ENCODE results near the gene PITPNM3. TPM values are rescaled to one million over a fixed set of nuclear protein-coding genes. Genes with fewer than 3 reads are reported as not detected.
"Not testable (repeated sequence)": the region's sequence is repeated elsewhere in the genome, so short reads cannot be mapped to it uniquely, and the experiment has no call there.

Gene PITPNM3
- total RNA-seq, 1 donor from 2014 or later: 0.82 TPM

- no peak for DNase-seq (ENCODE audit: extremely low read depth, low read depth, low spot score)
Measured at GRCh38 chr17:6483507-6483906, 72.8 kb downstream of the PITPNM3 start.

- not testable (repeated sequence) for DNase-seq (ENCODE audit: extremely low read depth, low read depth, low spot score)
Measured at GRCh38 chr17:6482796-6483195, 73.6 kb downstream of the PITPNM3 start.

- DNase-seq (ENCODE audit: extremely low read depth, low read depth, low spot score): no peak
Measured at GRCh38 chr17:6482105-6482455, 74.3 kb downstream of the PITPNM3 start.

- DNase-seq (ENCODE audit: extremely low read depth, low read depth, low spot score): no peak
Measured at GRCh38 chr17:6480303-6480675, 76.1 kb downstream of the PITPNM3 start.

- DNase-seq (ENCODE audit: extremely low read depth, low read depth, low spot score): no peak
Measured at GRCh38 chr17:6479622-6480302, 76.6 kb downstream of the PITPNM3 start.

GRCh38 chr17:6478486-6478885 is 77.9 kb downstream of the PITPNM3 start:
- no peak for DNase-seq (ENCODE audit: extremely low read depth, low read depth, low spot score)

- DNase-seq (ENCODE audit: extremely low read depth, low read depth, low spot score): no peak
Measured at GRCh38 chr17:6477831-6478383, 78.4 kb downstream of the PITPNM3 start.

- DNase-seq (ENCODE audit: extremely low read depth, low read depth, low spot score): no peak
Measured at GRCh38 chr17:6476810-6477179, 79.6 kb downstream of the PITPNM3 start.

- no peak for DNase-seq (ENCODE audit: extremely low read depth, low read depth, low spot score)
Measured at GRCh38 chr17:6476076-6476809, 80.1 kb downstream of the PITPNM3 start.

- DNase-seq (ENCODE audit: extremely low read depth, low read depth, low spot score): no peak
Measured at GRCh38 chr17:6475411-6475810, 80.9 kb downstream of the PITPNM3 start.

- DNase-seq (ENCODE audit: extremely low read depth, low read depth, low spot score): no peak
Measured at GRCh38 chr17:6474906-6475305, 81.4 kb downstream of the PITPNM3 start.

GRCh38 chr17:6474376-6474775 is 82.0 kb downstream of the PITPNM3 start:
- no peak for DNase-seq (ENCODE audit: extremely low read depth, low read depth, low spot score)

- peak; percentile 33 for DNase-seq (ENCODE audit: extremely low read depth, low read depth, low spot score)
Measured at GRCh38 chr17:6473128-6473767, 83.1 kb downstream of the PITPNM3 start.

GRCh38 chr17:6472517-6472916 is 83.8 kb downstream of the PITPNM3 start:
- DNase-seq (ENCODE audit: extremely low read depth, low read depth, low spot score): no peak

GRCh38 chr17:6471531-6472465 is 84.6 kb downstream of the PITPNM3 start:
- no peak for DNase-seq (ENCODE audit: extremely low read depth, low read depth, low spot score)

- no peak for DNase-seq (ENCODE audit: extremely low read depth, low read depth, low spot score)
Measured at GRCh38 chr17:6470751-6471521, 85.4 kb downstream of the PITPNM3 start.

- no peak for DNase-seq (ENCODE audit: extremely low read depth, low read depth, low spot score)
Measured at GRCh38 chr17:6470146-6470718, 86.1 kb downstream of the PITPNM3 start.

GRCh38 chr17:6468051-6468790 is 88.1 kb downstream of the PITPNM3 start:
- no peak for DNase-seq (ENCODE audit: extremely low read depth, low read depth, low spot score)

GRCh38 chr17:6467567-6467966 is 88.8 kb downstream of the PITPNM3 start:
- DNase-seq (ENCODE audit: extremely low read depth, low read depth, low spot score): no peak

Measured in glomerular endothelial cell (primary cell).